Activated CD8-positive, alpha-beta memory T cell treated with anti-CD3 and anti-CD28 coated beads, Interleukin-2, amount 50 U/mL, for 24 hours (primary cell): ENCODE results near the gene ARHGAP24.
"Not testable (repeated sequence)": the region's sequence is repeated elsewhere in the genome, so short reads cannot be mapped to it uniquely, and the experiment has no call there.

ENCODE experiments used
- DNase-seq: peaks from one replicate; pipeline ENCODE4 v3.0.0-alpha.2; 2020; ENCODE audit errors: extremely low read depth

Gene ARHGAP24

DNA sequence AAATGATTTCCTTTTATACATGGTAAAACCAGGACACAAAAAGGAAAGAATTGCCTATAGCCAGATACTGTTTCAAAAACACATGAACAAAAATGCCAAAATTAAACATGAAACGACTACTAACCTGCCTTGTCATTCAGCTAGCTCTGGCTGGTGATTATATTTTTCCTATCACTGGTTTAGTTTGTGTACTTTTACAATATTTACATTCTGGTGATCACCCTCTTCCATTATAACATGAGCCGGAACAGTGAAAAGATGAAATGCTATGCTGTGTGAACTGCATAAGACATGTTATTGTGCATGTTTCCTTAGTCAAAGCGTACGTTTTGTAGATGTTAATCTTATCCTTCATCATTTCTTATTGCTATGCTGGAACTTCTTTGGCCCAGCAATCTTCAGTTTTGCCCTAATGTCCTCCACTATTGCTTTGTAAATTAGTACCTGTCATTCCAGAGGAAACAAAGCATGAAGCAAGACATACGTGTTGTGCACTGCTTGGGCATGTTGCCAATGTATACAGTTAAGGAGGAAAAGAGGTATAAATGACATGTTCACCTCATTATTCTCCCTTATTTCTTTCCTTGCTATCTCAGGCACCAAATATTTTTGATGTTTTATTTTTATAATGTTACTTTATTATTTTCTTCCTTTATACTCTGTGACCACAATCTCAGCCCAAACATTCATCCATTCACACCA is 386.3 kb downstream of the ARHGAP24 start:
- DNase-seq, result no peak

GRCh38 chr4:85862896-85863295 is 387.9 kb downstream of the ARHGAP24 start:
- DNase-seq, result no peak

GRCh38 chr4:85864259-85865205 is 389.6 kb downstream of the ARHGAP24 start:
- DNase-seq, result no peak

GRCh38 chr4:85865256-85865655 is 390.3 kb downstream of the ARHGAP24 start:
- DNase-seq, result no peak

DNA sequence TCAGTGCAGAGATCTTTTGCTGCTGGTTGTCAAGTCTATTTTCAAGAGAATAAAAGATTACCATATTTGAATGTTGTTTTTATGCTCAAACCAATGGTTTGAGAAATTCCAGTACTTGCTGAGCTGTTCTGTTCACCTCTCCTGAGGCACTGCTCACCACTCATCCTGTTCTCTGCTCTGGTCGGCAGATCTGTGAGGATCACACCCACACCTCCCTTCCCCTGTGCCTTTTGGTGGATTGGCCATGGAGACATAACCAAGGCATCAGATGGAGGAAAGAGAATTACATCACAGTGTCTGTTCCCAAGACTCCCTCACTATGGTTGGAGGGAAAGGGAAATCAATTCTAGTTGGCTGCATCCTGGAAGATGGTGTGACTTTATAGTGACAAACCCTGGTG is 391.6 kb downstream of the ARHGAP24 start:
- no peak for DNase-seq

DNA sequence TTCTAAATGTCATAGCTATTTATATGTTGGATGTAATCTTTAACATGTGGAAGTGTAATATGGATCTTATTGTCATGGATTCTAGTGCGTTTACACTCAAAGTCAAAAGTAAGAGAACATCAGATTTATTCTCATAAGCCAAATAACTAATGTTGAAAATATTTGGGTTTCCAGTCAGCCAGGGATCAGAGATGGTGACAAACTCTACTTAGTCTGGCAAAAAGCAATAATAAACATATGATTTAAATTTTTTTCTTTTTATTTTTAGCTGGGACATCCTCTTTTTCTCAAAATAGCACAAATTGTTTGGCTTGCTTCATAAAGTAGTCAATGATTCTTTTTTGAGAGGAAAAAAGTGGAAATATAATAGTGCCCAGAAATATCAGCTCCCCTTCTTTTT is 392.3 kb downstream of the ARHGAP24 start:
- no peak for DNase-seq

- no peak for DNase-seq
Measured at GRCh38 chr4:85869181-85869580, 394.2 kb downstream of the ARHGAP24 start.

DNA sequence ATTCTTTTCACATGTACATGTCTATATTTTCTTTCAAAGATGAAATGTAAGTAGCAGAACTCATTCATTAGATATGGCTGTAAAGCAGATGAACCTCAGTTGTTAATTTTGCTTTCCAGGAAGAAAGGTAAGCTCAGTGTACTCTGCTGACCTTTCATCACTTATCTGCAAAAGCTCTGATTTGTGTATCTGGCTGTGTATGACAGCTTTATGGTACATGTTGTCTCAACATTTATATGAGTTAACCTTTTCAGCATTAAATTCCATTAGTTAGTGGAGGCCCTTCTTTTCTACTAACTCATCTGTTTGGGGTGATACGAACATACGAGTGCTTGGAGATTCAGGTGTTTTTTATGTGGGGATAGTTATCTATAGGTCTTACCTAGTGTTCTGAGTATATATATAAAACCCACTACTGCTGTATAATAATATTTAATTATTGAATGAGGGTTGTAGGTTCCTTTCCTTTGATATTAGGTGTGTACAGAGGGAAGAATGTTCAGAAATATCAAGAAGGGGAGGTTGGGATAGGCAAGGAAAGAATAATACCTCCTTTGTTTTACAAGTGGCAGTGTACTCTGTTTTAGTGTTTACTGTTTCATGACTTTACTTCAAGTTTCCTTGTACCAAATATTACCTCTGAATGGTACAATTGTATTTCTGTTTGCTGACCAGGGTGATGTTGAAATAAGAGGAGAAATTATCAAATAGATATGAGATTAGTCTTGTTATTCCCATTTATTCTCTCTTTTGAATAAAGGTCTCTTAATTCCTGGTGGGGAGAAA is 395.5 kb downstream of the ARHGAP24 start:
- no peak for DNase-seq

GRCh38 chr4:85873566-85873965 is 398.6 kb downstream of the ARHGAP24 start:
- DNase-seq, result no peak

- no peak for DNase-seq
Measured at GRCh38 chr4:85879518-85879917, 404.6 kb downstream of the ARHGAP24 start.

DNA sequence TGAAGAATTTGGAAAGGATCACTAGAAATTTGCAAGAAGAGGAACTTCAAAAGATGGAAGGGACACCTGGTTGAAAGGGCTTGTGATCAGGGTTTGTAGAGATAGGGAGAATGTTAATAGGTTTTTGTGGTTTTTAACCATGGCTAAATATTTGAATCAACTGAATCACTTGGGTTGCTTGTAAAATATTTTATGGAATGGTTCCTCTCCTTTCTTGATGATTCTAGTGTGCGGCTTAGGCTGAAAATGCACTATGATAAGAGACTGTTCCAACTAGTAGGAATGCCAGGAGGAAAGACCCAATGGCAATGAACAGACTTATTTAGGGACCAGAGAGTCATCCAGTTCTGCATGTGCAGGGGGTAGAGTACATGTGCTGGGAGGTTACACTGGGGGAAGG is 408.2 kb downstream of the ARHGAP24 start:
- DNase-seq, result no peak

- no peak for DNase-seq
Measured at GRCh38 chr4:85884251-85884650, 409.3 kb downstream of the ARHGAP24 start.

DNA sequence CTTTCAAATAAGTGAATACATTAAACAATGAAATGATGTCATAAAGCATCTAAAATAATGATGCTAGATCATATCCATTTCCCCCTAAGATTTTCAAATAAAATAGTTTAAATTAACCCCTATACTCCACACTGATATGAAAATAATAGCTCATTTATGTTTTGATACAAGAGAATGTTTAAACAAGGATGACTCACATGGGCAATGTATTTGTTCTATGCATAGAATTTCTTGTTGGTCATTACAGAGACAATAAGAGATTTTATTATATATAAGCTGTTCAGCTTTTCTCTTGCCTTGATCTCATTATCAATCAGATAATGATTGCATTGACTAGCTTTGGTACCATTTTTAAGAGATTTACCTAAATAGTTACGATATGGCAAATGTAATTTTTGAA is 411.7 kb downstream of the ARHGAP24 start:
- DNase-seq, result no peak

GRCh38 chr4:85889314-85889713 is 414.4 kb downstream of the ARHGAP24 start:
- DNase-seq, result no peak

- no peak for DNase-seq
Measured at GRCh38 chr4:85895755-85896154, 420.8 kb downstream of the ARHGAP24 start.

DNA sequence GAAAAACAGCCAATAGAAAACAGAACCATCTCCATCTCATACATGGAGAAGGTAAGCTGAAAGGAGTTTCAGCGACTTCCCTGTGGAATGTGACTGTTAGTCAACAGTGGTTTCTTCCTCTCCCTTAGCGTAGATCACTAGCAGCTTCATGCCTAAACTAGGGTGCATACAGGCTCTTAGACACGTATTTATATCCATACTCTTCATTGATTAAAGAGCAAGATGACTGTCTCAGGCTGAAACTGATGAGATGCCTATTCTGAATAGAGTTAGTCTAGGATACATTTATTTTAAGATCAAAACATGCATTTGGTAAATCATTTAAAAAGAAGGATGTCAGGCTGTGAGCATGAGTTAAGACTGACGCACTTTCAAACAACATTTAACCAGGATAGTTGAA is 423.3 kb downstream of the ARHGAP24 start:
- no peak for DNase-seq

DNA sequence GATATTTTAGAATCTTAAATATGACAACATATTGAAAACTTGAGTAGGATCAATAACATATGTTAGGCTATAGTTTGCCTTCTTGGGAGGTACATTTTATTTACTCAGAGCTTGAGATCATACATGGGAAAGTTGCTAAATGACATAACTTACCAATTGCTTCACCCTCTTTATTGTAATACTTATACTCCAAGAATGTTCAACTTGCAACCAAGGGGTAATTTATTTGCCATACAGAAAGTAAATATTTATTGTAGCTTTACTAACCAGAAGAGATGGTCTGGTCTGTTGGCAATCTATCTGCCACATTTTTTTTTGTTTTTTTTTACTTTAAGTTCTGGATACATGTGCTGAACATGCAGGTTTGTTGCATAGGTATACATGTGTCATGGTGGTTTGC is 426.6 kb downstream of the ARHGAP24 start:
- DNase-seq, result no peak

- DNase-seq, result not testable (repeated sequence)
Measured at GRCh38 chr4:85902647-85903046, 427.7 kb downstream of the ARHGAP24 start.

- DNase-seq, result no peak
Measured at GRCh38 chr4:85905761-85906160, 430.8 kb downstream of the ARHGAP24 start.

DNA sequence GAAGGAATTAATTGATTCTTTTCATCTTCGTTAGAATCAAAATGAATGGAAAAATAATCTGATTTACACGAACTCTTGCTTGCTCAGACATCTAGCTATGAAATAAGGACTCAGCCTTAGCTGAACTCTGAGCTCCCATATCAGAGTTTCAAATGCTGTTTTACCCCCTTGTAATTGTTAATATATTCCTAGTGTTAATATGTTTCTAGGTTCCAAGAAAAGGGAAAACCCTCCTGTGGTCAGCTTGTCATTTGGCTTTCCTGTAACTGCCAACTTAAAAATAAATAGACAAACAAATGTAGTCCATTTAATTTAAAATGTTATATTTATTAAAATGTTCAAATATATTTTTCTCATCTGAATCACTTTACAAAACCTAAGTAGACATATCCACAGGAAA is 432.1 kb downstream of the ARHGAP24 start:
- DNase-seq, result no peak

DNA sequence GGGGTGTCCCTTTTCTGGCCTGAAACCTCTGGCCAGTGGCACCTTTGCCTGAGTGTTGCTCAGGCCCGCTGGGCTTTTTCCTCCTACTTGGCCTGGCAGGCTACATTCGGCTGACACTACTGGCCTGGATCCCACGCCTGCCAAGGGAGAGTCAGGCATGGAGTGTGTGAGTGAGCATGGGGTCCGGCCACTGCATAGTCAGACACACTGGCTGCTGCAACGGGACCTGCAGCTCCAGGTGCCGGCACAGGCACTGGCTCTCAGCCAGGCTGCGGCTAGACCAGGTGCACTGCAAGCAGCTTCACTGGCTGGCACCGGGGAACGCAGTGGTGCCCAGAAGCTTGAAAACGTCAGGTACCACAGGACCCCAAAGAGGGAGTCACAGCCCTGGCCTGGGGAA is 434.9 kb downstream of the ARHGAP24 start:
- no peak for DNase-seq

DNA sequence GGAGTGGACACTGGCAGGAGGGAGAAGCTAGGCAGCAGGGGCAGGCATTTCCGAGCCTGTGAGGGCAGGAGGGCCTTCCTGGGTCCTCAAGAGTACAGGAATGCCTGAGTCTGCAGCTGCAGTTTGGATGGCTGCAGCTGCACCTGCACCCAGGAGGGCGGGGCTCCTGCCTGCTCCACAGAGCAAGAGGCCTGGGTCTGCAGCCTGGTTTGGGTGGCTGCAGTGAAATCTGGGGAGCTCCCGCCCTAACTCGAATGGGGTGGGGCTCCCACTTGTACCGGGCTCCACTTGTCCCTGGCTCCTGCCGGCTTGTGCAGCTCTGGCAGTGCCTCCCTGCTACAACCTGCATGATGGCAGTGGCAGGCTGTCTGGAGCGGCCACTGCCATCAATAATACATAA is 436.0 kb downstream of the ARHGAP24 start:
- no peak for DNase-seq
